ENCODE data around the gene TCF23. TPM values are rescaled to one million over a fixed set of nuclear protein-coding genes. Genes with fewer than 3 reads are reported as not detected.

TCF23 gene
- total and polyA plus RNA-seq, 4 donors: under 0.01 to 0.05 (median 0.02) TPM; not detected in 1

DNA sequence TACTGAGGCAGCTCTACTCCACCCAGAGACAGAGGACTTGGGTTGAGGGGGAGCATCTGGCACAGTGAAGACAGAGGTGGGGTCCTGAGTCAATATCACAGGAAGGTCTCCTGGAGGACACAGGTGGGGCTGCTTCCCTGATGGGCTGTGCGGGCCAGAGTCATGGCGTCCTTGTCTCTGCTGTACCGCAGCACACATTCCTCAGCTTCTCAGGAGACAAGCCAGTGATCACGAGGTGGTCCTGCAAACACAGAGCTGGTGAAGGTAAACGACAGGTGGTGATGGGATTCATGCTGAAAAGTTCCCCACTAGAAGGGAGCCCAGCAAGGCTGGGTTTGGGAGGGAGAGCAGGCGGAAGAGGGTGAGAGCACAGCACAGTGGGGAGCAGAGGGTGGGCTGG is 9.7 kb downstream of the TCF23 start:
- WGBS: 81% methylated on average over 6 of the region's 6 CpGs
- H3K4me3 ChIP-seq (ENCODE audit: low read depth in 1 of 3, low read length in 3 of 3): no peak overlapping the region
- no peak for DNase-seq (ENCODE audit: low spot score)
- no peaks in the 10 kb centered on the region for H3K36me3 ChIP-seq (ENCODE audit: control insufficient read depth in 4 of 4, insufficient read depth in 3 of 4, low read depth in 1 of 4, low read length in 3 of 4)
- H3K27me3 ChIP-seq (ENCODE audit: control insufficient read depth in 4 of 4, insufficient read depth in 4 of 4, low read length in 3 of 4): no peaks in the 10 kb centered on the region
- H3K27ac ChIP-seq (ENCODE audit: low read depth in 1 of 2, low read length in 2 of 2): no peak overlapping the region
- H3K9ac ChIP-seq (ENCODE audit: low read depth in 1 of 2, low read length in 2 of 2): no peak overlapping the region
- TF ChIP-seq HNF4G (IDR thresholded peaks at IDR 0.05) (no peak), HNF4A (conservative IDR thresholded peaks at IDR 0.05) (no peak), JUND (IDR thresholded peaks at IDR 0.05) (no peak), RAD21 (IDR thresholded peaks at IDR 0.05) (no peak), GABPA (IDR thresholded peaks at IDR 0.05 in 1 of 2, conservative IDR thresholded peaks at IDR 0.05 in 1 of 2) (no peak), EGR1 (IDR thresholded peaks at IDR 0.05; ENCODE audit: low read depth in 2 of 2) (no peak), SP1 (IDR thresholded peaks at IDR 0.05) (no peak), YY1 (IDR thresholded peaks at IDR 0.05) (no peak), TAF1 (conservative IDR thresholded peaks at IDR 0.05) (no peak), NR2F2 (IDR thresholded peaks at IDR 0.05) (no peak), FOXA1 (IDR thresholded peaks at IDR 0.05) (no peak), FOXA2 (IDR thresholded peaks at IDR 0.05) (no peak), RXRA (IDR thresholded peaks at IDR 0.05) (no peak)
- TF ChIP-seq, protein P1, sequence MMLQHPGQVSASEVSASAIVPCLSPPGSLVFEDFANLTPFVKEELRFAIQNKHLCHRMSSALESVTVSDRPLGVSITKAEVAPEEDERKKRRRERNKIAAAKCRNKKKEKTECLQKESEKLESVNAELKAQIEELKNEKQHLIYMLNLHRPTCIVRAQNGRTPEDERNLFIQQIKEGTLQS (IDR thresholded peaks at IDR 0.05): no peak
- TF ChIP-seq, protein P2, sequence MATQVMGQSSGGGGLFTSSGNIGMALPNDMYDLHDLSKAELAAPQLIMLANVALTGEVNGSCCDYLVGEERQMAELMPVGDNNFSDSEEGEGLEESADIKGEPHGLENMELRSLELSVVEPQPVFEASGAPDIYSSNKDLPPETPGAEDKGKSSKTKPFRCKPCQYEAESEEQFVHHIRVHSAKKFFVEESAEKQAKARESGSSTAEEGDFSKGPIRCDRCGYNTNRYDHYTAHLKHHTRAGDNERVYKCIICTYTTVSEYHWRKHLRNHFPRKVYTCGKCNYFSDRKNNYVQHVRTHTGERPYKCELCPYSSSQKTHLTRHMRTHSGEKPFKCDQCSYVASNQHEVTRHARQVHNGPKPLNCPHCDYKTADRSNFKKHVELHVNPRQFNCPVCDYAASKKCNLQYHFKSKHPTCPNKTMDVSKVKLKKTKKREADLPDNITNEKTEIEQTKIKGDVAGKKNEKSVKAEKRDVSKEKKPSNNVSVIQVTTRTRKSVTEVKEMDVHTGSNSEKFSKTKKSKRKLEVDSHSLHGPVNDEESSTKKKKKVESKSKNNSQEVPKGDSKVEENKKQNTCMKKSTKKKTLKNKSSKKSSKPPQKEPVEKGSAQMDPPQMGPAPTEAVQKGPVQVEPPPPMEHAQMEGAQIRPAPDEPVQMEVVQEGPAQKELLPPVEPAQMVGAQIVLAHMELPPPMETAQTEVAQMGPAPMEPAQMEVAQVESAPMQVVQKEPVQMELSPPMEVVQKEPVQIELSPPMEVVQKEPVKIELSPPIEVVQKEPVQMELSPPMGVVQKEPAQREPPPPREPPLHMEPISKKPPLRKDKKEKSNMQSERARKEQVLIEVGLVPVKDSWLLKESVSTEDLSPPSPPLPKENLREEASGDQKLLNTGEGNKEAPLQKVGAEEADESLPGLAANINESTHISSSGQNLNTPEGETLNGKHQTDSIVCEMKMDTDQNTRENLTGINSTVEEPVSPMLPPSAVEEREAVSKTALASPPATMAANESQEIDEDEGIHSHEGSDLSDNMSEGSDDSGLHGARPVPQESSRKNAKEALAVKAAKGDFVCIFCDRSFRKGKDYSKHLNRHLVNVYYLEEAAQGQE (IDR thresholded peaks at IDR 0.05): no peak
- TF ChIP-seq, protein P3, sequence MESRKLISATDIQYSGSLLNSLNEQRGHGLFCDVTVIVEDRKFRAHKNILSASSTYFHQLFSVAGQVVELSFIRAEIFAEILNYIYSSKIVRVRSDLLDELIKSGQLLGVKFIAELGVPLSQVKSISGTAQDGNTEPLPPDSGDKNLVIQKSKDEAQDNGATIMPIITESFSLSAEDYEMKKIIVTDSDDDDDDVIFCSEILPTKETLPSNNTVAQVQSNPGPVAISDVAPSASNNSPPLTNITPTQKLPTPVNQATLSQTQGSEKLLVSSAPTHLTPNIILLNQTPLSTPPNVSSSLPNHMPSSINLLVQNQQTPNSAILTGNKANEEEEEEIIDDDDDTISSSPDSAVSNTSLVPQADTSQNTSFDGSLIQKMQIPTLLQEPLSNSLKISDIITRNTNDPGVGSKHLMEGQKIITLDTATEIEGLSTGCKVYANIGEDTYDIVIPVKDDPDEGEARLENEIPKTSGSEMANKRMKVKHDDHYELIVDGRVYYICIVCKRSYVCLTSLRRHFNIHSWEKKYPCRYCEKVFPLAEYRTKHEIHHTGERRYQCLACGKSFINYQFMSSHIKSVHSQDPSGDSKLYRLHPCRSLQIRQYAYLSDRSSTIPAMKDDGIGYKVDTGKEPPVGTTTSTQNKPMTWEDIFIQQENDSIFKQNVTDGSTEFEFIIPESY (IDR thresholded peaks at IDR 0.05): no peak
- TF ChIP-seq, protein P4, sequence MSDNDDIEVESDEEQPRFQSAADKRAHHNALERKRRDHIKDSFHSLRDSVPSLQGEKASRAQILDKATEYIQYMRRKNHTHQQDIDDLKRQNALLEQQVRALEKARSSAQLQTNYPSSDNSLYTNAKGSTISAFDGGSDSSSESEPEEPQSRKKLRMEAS (IDR thresholded peaks at IDR 0.05): no peak
- TF ChIP-seq, protein P5, sequence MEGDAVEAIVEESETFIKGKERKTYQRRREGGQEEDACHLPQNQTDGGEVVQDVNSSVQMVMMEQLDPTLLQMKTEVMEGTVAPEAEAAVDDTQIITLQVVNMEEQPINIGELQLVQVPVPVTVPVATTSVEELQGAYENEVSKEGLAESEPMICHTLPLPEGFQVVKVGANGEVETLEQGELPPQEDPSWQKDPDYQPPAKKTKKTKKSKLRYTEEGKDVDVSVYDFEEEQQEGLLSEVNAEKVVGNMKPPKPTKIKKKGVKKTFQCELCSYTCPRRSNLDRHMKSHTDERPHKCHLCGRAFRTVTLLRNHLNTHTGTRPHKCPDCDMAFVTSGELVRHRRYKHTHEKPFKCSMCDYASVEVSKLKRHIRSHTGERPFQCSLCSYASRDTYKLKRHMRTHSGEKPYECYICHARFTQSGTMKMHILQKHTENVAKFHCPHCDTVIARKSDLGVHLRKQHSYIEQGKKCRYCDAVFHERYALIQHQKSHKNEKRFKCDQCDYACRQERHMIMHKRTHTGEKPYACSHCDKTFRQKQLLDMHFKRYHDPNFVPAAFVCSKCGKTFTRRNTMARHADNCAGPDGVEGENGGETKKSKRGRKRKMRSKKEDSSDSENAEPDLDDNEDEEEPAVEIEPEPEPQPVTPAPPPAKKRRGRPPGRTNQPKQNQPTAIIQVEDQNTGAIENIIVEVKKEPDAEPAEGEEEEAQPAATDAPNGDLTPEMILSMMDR (IDR thresholded peaks at IDR 0.05; ENCODE audit: low read depth, low read length, missing input control): no peak
- no peaks in the 10 kb centered on the region for H3K9me3 ChIP-seq (ENCODE audit: control insufficient read depth in 4 of 4, low read length in 3 of 4)
- peaks cover 0 to 2% (median under 1%) of the 10 kb centered on the region in 4 donors for H3K4me1 ChIP-seq (ENCODE audit: control insufficient read depth in 4 of 4, insufficient read depth in 4 of 4, low read length in 3 of 4)

Measured in liver (tissue), 9 donors.